HG03457 (cell line): ENCODE data around the gene DGUOK.
A peak's percentile ranks its signal among the peaks of the same experiment; 100 is the strongest.

ENCODE experiments used
- ATAC-seq: cut with Tn5 transposase; IDR thresholded peaks from one replicate; pipeline ENCODE4 v1.9.1; 2021; ENCODE audit warnings: moderate number of reproducible peaks; ENCODE audit not compliant: unreplicated experiment

Gene DGUOK

DNA sequence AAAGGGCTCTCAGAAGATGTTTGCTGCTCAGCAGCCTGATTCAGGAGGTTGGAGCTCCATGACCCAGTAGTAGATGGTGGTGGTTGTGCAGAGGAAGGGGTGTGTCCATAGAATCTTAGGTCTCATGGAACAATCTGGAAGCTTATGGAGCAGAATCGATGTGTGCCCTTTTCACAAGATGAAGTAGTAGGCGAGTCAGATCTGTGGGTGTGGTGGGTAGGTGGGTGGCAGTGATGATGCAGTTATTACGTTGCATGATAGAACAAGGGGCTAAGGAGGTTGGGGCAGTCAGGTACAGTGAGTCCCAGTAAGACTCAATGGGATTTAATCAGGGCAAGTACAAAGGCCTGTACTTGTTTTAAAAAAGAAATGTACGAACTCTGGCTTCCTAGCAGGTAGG is 67.1 kb downstream of the DGUOK start:
- ATAC-seq, result no peak

DNA sequence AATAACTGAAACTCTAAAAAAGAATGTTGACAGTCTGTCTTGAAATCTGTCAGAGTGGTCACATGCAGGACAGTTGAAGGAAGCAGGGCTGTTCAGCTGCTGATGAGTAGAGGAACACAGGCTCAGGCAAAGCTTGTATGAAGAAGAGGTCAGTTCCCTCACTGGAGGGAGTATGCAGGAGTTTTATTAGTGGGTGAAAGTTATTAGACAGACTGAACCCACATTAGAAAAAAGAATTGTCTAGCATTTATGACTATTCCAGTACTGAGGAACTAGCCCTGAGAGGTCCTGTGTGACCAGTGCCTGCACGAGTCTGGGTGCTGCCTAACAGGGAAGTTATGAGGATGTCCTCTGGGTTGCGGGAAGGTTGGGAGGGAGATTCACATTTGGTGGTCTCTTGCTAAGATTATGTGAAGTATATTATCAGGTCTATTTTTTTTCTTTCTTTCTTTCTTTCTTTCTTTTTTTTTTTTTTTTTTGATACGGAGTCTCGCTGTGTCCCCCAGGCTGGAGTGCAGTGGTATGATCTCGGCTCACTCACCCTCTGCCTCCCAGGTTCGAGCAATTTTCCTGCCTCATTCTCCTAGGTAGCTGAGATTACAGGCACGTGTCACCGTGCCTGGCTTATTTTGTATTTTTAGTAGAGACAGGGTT is 67.6 kb downstream of the DGUOK start:
- no peak for ATAC-seq

DNA sequence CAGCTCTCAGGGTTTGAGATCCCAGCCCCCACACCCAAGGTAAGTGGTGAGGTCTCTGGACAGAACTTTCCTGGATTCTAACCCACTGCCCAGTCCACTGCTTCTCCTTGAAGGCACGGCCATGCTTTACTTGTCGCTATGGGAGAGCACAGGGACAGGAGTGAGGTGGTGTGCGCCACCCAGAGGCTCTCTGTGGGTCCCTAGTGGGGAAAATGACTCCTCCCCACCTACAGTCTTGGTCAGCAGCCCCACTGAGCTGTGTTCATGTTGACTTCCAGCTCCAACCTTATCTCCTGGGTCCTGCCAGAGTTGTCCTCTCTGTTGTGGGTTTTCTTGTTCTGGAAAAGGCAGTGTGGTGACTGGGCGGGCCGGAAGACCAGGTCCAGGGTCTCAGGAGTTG is 69.1 kb downstream of the DGUOK start:
- no peak for ATAC-seq

DNA sequence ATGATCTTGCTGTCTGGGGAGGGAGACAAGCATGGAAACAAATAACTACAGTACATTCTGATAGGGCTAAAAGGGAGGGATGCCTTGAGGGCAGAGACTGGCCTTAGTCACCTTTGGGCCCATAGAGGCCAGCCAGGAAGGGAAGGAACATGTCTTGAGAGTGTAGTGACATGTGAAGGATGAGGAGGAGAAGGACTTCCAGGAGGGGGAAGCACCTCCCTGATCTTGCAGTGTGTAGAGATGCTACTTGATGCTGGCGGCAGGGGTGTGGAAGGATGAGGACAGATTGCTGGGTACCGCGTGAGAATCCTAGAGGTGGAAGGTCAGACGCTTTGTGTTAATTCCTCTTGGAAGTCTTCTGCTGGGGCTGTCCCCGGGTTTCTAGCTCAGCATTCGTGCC is 71.1 kb downstream of the DGUOK start:
- no peak for ATAC-seq

DNA sequence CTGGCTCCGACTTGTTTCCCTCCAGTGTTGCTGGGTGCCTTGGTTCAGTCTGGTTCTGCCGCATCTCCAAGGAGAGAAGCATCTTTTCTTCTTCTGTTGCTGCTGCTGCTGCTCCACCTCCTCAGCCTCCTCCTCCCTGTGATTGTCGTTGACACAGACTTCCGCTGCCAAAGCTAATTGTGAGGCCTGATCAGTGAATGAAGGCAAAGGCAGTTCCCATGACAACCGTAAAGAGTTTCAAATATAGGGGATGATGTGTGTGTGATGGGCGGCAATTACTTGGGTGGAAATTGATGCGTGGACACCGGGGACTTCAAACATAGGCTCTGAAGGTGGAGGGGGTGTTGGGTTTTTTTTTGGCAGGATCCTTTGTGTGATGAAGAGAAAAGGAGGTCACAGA is 71.8 kb downstream of the DGUOK start:
- no peak for ATAC-seq

DNA sequence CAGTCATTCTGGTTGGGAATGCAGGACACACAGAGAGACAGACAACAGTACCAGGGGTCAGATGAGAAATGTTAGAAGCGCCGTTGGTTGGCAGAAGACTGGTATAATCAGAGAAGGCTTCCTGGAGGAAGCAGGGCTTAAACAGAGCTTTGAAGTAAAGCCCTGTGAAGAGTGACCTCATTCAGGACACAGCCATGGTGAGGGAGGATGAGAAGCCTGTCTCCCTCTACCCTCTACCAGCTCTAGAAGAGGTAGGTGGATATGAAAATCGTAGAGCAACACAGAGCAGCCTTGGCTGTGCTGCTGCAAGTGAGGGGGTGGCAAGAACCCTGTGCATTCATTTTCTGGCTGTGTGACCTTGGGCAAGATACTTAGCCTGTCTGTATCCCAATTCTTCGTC is 72.3 kb downstream of the DGUOK start:
- no peak for ATAC-seq

DNA sequence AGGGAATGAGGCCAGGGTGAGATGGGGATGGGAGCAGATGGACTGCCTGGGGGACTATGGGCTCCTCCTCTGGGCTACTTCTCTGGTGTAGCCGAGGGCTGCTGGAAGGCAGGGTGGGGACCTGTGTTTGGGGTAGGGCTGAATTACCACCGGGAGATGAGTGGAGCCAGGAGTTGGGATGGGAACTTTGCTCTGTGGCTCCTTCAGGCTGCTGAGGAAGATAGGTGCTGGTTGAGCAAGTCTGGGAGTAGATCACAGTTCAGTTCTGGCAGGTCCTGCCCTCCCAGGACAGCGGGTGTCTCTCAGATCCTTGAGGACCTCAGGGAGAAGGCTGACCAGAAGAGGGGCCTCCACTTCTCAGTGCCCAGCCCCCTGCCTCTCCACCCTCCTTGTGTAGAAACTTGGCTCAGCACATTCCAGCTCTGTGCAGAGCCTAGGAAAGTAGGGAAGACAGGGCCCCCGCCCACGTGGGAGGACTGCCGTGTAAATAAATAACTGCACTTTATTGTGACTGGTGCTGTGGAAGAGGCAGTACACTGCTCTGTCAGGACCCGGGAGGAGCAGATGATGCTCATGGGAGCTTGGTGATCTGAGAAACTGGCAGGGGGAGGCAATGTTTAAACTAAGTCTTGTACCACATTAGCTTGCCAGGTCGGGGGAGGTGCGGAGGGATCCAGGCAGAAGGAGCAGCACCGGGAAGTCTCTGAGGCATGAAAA is 73.4 kb downstream of the DGUOK start:
- no peak for ATAC-seq

DNA sequence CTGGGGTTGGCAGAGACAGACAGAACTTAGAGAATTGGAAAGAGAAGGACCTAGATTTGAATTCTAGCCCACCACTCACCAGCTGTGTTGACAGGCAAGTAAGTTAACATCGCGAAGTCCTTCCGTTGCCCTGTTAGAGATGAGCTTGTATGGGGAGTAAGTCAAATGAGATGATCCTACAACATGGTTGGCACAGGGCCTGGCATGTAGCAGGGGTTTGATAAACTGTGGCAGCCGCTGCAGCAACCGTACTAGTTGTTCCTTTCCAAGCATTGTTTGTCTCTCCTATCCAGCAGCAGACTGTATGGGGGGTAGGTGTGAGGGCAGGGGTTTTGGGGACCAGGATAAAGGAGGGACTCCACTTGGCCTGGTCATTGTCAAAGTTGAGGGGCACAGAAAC is 74.0 kb downstream of the DGUOK start:
- no peak for ATAC-seq

DNA sequence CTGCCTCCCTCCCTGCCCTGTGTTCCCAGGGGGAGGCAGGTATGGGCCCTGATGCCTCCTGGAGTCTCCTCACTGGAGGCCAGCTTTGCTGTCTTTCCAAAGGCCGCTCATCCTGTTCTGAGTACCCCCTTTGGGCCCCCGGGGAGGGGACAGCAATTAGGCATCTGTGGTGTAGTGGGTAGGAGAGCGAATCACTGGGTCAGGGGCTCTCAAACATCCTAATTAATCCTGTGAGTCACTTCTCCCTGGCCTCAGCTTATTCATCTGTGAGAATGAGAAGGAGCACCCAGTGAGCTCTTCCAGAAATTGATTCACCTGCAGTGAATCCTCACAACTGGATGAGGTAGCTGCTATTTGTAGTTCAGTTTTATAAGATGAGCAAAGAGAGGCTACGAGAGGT is 74.4 kb downstream of the DGUOK start:
- no peak for ATAC-seq

DNA sequence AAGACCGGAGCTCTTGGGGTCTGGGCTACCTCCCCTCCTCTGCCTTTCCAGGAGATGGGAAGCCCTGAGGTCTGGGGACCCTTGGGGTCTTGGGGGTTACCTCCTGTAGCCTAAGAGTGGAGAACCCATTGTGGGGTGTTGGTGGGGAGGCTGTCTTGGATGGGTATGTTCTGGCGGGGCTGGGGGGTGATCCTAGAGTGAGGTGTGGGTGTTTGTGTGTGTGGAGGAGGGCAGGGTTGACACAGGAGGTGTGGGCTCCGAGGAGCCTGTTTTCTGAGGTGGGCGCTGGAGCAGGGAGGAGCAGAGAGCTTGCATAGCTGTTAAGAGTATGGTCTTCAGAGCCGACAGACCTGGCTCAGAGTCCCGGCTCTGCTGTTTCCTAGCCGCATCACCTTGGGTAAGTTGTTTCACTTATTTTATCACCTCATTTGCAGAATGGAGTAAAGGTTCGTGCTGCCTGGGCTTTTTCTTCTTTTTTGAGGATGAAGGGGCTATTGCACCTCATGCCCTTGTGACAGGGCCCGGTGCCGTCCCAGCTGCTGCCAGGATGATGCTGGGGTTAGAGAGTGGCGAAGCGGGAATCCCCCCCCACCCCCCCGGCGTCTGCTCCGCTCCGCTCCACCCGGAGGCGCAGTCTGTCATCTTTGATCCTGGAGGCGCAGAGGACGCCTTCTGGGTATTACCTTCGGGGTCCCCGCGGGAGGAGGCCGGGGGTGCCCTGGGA is 75.3 kb downstream of the DGUOK start:
- peak; percentile 25 for ATAC-seq

DNA sequence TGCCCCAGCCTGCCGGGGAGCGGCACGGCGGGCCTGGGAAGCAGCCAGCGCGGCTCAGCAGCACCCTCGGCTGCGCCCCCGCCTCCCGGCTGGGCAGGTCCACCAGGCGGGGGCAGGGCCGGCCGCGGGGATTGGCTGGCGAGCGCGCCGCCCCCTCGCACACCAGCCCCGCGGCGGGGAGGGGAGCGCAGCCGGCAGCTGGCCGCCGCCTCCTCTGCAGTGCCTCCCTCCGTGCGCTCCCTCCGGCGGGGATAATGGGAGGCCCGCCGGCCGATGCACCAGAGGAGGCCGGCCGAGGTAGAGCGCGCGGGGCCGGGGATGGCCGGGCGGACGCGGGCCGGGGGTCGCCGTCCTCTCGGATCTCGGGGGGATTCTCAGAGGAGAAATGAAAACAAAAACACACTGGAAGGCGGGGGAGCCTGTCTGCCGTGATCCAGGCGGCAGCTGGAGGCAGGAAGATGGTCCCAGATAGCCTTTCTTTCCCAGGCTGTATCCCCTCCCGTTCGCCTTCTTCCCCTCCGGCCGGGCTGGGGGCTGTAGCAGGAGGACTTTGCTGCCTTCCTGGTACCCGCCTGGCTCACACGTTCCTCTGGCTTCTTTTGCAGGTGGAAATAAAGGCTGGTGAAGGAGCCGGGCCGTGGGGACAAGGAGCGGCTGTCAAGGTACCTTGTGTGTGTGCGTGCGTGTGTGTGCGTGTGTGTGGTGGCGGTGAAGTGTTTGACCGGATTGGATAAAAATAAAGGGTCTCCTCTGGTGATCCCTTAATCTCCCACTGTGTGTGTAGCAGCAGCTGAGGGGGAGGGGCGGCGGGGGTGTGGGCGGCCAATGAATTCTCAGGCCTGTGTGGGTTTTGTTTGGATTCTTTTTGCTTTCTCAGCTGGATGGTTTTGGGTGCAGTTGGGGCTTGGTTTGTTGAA is 76.1 kb downstream of the DGUOK start:
- peak; percentile 77 for ATAC-seq

DNA sequence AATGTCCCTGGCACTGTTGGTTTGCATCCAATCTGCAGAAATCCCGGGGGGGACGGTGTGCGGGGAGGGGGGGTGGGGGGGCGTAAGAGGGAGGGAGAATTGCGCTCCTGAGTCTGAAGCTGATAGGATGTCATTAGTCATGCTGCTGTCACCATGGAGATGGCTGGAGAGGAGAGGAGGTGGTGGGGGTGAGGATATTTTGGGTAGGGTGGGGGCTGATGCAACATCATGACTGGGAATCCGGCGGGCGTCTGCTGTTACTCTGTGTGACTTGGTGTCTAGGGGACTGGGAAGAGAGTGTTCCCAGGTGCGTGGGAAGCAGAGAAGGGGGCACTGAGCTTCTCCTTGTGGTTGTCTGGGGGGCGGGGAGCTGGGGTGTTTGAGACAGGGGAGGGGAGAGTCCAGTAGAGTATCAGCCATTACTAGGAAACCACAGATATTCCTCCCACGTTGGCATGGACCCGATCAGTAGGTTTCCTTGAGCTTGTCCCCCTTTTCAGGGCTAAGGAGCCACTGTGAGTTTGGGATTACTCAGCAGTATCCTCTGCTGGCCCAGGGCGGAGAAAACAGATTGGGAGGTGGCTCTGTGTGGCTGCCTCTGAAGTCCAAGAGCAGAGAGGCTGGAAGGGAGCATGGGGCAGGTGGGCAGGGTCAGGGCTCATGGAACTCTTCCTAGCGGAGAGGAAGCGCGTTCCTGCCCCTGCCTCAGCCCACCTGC is 77.0 kb downstream of the DGUOK start:
- ATAC-seq, result no peak

DNA sequence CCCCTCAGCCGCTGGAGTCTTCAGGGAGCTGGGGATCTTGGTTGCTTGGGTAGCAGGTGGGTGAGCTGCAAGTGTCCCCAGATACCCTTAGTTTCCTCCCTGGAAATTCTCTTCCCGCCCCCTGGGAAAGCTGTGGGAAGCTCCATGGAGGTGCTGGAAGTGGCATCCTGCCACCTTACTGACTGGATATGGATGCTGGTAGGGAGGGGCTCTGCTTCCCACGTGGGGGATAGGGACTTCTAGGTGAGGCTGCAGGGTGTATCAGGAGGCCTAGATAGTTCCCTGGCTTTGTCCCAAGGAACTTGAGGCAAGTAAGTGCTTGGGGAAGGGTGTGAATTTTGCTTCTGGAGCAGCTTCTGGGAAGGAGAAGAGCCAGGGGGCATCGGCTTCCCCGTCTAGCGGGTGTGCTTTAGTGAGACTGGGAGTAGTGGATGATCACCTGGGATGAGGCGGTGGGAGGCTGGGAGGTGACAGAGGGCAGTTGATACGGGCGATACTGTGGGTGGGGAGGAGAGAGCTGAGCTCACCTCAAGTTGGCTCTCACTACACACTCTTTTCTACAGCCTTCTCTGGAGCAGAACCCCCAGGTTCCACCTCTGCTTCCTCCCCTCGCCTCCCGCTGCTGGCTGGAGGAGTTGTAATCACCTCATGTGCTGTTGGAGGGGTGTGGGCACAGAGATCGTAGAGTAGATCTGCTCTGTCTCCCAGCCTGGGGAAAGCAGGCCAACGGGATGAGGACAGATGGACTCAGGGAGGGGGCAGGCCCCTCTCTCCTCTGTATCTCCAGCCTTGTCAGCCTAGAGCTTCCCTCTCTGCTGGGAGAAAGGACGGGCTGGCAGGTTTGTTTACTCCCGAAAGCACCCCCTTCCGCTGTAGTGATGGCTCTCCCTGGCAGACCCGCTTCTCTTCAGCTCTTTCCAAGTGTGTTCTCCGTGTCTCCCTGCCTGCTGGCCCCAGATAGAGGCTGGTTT is 77.8 kb downstream of the DGUOK start:
- no peak for ATAC-seq

DNA sequence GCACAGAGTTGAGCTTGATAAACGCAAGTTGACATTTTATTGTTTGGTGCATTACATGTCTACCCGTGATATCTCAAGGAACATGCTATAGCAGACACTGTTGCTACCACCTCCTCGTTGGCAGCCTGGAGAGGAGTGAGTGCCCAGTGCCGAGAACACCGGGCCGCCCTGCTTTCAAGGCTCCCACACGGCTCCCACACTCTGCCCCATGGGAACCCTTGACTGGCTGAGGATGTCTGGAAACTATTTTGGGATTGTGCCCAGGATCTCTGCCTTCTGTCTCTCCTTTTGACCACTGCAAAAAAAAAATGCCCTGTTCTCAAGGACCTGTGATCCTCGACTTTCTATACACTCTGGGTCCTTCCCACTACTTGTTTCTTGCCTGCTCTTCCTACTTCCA is 79.1 kb downstream of the DGUOK start:
- ATAC-seq, result no peak

DNA sequence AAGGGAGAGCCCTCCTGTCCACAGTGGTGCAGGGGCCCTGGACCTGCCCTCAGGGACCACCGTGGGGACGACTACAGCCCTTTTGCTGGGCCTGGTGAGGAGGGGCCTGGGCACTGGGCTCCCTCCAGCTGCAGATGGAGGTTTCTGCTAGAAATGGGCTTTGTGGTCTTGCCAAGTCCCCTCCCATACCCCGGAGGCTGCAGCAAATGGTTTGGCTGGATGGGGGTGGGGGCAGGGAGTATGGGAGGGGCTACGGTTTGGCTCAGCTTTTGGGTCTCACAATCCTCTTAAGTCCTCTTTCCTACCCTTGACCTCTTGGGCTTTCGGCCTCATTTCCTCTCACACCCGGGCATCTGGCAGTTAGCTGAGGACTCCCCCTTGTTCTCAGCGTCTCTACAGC is 79.8 kb downstream of the DGUOK start:
- ATAC-seq, result no peak

DNA sequence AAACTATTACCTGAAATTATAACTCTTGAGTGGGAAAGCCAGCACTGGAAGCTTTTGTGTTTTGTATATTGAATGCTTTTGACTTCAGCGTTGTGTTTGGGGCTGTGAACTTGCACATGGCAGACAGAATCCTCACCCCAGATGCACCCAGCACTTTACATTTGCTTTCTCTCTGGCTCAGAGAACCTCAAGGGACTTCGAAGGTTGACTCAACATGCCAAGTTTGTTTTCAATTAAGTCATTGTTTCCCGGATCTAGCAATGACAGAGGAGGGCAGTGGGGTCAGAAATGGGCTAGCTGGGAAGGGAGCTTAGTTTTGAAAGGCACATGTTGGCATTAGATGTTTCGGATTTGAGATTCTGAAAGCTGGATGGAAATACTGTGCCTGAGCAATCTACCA is 80.4 kb downstream of the DGUOK start:
- no peak for ATAC-seq

DNA sequence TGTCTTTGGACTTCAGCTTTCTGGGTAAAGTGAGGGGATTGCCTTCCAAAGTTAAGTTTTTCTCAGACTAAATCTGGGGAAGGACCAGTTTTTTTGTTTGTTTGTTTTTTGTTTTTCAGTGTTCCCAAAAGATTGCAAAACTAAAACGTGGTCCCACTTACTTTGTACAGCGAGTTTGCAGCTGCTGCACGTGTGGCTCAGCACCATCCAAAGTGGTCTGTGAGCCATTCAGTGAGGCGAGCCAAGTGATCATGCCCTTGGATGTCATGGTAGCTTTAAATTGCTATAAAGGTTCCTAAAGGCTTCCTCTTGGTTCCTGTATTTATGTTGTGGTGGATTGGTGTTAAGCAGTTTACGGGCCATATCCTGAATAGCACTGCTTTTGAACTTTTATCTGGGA is 81.0 kb downstream of the DGUOK start:
- ATAC-seq, result no peak
